ENCODE results near the gene TNS2. TPM values are rescaled to one million over a fixed set of nuclear protein-coding genes. Genes with fewer than 3 reads are reported as not detected.
"Not testable (repeated sequence)": the region's sequence is repeated elsewhere in the genome, so short reads cannot be mapped to it uniquely, and the experiment has no call there.

Gene TNS2
- total RNA-seq, 1 donor from 2014 or later, result 10.8 TPM

- no peak for TF ChIP-seq CTCF (conservative IDR thresholded peaks at IDR 0.05; ENCODE audit: low read depth, low read length)
- no peak overlapping the region for H3K4me3 ChIP-seq (ENCODE audit: low read depth, low read length)
- no peak for DNase-seq (ENCODE audit: low read depth)
These were observed 32.8 kb downstream of the TNS2 start for GRCh38 chr12:53082637-53083175.

- DNase-seq (ENCODE audit: low read depth), result no peak
- no peak for TF ChIP-seq CTCF (conservative IDR thresholded peaks at IDR 0.05; ENCODE audit: low read depth, low read length)
- no peak overlapping the region for H3K4me3 ChIP-seq (ENCODE audit: low read depth, low read length)
These were observed 36.5 kb downstream of the TNS2 start for GRCh38 chr12:53086361-53086760.

GRCh38 chr12:53090105-53090504, 40.2 kb downstream of the TNS2 start:
- no peak overlapping the region for H3K4me3 ChIP-seq (ENCODE audit: low read depth, low read length)
- no peak for DNase-seq (ENCODE audit: low read depth)
- TF ChIP-seq CTCF (conservative IDR thresholded peaks at IDR 0.05; ENCODE audit: low read depth, low read length), result no peak

- no peak overlapping the region for H3K4me3 ChIP-seq (ENCODE audit: low read depth, low read length)
- DNase-seq (ENCODE audit: low read depth), result no peak
- TF ChIP-seq CTCF (conservative IDR thresholded peaks at IDR 0.05; ENCODE audit: low read depth, low read length), result no peak
These were observed 40.7 kb downstream of the TNS2 start for GRCh38 chr12:53090554-53090953.

- DNase-seq (ENCODE audit: low read depth), result no peak
- no peak for TF ChIP-seq CTCF (conservative IDR thresholded peaks at IDR 0.05; ENCODE audit: low read depth, low read length)
- H3K4me3 ChIP-seq (ENCODE audit: low read depth, low read length), result no peak overlapping the region
These were observed 41.9 kb downstream of the TNS2 start for GRCh38 chr12:53091756-53092155.

GRCh38 chr12:53093777-53094393, 44.0 kb downstream of the TNS2 start:
- no peak for TF ChIP-seq CTCF (conservative IDR thresholded peaks at IDR 0.05; ENCODE audit: low read depth, low read length)
- no peak for DNase-seq (ENCODE audit: low read depth)
- no peak overlapping the region for H3K4me3 ChIP-seq (ENCODE audit: low read depth, low read length)

GRCh38 chr12:53094394-53094787, 44.5 kb downstream of the TNS2 start:
- DNase-seq (ENCODE audit: low read depth), result no peak
- H3K4me3 ChIP-seq (ENCODE audit: low read depth, low read length), result no peak overlapping the region
- no peak for TF ChIP-seq CTCF (conservative IDR thresholded peaks at IDR 0.05; ENCODE audit: low read depth, low read length)

- not testable (repeated sequence) for DNase-seq (ENCODE audit: low read depth); H3K4me3 ChIP-seq (ENCODE audit: low read depth, low read length)
These were observed 45.1 kb downstream of the TNS2 start for GRCh38 chr12:53094796-53095595.

GRCh38 chr12:53095596-53095895, 45.7 kb downstream of the TNS2 start:
- H3K4me3 ChIP-seq (ENCODE audit: low read depth, low read length); DNase-seq (ENCODE audit: low read depth): not testable (repeated sequence)
